ENCODE data around the gene SFN. TPM values are rescaled to one million over a fixed set of nuclear protein-coding genes. Genes with fewer than 3 reads are reported as not detected.

SFN gene
- total and polyA plus RNA-seq, 2 donors (not counting 3 experiments of a cell fraction or from before 2014, with no cell fraction given): 0.08 to 0.33 TPM

DNA sequence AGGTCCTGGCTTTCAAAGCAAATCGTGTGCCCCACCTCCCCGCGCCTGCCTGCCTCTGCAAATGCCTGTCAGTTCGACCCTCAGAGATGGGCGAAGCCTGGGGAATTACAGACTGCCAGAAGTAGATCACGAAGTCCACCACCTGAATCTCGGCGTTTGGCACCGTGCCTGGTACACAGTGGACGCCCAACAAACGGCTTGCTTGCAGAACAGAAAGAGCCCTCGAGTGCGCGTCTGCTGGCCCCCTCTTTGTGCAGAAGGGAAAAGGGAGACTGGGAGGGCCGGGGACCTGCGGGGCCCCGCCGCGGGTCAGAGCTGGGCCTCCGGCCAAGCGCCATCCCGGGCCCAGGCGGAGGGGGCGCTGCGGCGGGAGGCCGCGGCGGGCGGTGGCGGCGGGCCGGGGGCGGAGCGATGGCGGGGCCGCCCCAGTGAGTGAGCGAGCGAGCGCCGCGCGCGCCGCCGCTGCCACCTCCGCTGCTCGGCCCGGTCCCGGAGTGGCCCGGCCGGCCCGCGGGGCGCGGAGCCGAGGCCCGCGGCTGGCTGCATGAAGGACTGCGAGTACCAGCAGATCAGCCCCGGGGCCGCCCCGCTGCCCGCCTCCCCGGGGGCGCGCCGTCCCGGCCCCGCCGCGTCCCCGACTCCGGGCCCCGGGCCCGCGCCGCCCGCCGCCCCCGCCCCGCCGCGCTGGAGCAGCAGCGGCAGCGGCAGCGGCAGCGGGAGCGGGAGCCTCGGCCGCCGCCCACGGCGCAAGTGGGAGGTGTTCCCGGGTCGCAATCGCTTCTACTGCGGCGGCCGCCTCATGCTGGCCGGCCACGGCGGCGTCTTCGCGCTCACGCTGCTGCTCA lies 36.5 kb upstream of the SFN start, which contains the start of gene ZDHHC18:
TSS of gene ZDHHC18 (plus strand) at position 428 of the 845 bp plus-strand sequence. CDS start at position 545, 117 bp downstream.
- Histone ChIP-seq H3K4me3 (replicated peaks in 1 of 3; ENCODE audit: insufficient read depth in 1 of 3, low read depth in 1 of 3, low read length in 3 of 3) (peak within 1 kb of the TSS; percentile 60 to 93 (median 73)), H3K36me3 (ENCODE audit: control insufficient read depth in 2 of 2, extremely low read depth in 1 of 2, insufficient read depth in 2 of 2, low read length in 2 of 2) (no peaks in the 10 kb centered on the region), H3K9me1 (replicated peaks; ENCODE audit: control insufficient read depth, extremely low read depth, insufficient read depth, low read length) (no peaks in the 10 kb centered on the region), H3K27me3 (ENCODE audit: control insufficient read depth in 2 of 2, insufficient read depth in 2 of 2, low read length in 2 of 2) (no peaks in the 10 kb centered on the region), H4K20me1 (replicated peaks; ENCODE audit: control insufficient read depth, extremely low read depth, insufficient read depth, low read length) (no peaks in the 10 kb centered on the region), H3K79me2 (ENCODE audit: control insufficient read depth, insufficient read depth, low read length) (peaks cover 26% of the 10 kb centered on the region), H3K4me1 (ENCODE audit: control insufficient read depth, extremely low read depth, insufficient read depth, low read length) (peaks cover 11% of the 10 kb centered on the region), H3K9ac (replicated peaks; ENCODE audit: extremely low read depth, insufficient read depth, low read length) (peak within 1 kb of the TSS; percentile 14), H3K4me2 (ENCODE audit: insufficient read depth, low read length) (peak within 1 kb of the TSS; percentile 80), H3K27ac (ENCODE audit: insufficient read depth, low read depth, low read length) (no peak within 1 kb of the TSS), H2AFZ (ENCODE audit: low read depth, low read length) (peak within 1 kb of the TSS; percentile 96), H3K9me3 (replicated peaks; ENCODE audit: control insufficient read depth, insufficient read depth, low read length) (no peaks in the 10 kb centered on the region)
- POLR2A ChIA-PET: no interaction called here
- FAIRE-seq (peak; percentile 21), DNase-seq (ENCODE audit: low read depth, low spot score) (peak; percentile 49)
- CTCF ChIA-PET: interaction anchor here (0.6 to 2.2 kb wide), 11 partner anchors 10 to 64 kb away, joined by 3 to 13 read pairs (median 4); partner anchors contain the start of gene GPN2
- no TSS peak for BruUV-seq (replicated peaks)
- intact Hi-C loops (cut with micrococcal nuclease) (loop anchor here (1.0 kb wide), 1 partner anchor 165 kb away; no protein-coding TSS in a partner anchor), dilution Hi-C loops (cut with MboI; ENCODE audit: extremely low pct_ligation_motif_present, low sequenced_read_pairs) (no loop called here)
- TF ChIP-seq, protein P1, sequence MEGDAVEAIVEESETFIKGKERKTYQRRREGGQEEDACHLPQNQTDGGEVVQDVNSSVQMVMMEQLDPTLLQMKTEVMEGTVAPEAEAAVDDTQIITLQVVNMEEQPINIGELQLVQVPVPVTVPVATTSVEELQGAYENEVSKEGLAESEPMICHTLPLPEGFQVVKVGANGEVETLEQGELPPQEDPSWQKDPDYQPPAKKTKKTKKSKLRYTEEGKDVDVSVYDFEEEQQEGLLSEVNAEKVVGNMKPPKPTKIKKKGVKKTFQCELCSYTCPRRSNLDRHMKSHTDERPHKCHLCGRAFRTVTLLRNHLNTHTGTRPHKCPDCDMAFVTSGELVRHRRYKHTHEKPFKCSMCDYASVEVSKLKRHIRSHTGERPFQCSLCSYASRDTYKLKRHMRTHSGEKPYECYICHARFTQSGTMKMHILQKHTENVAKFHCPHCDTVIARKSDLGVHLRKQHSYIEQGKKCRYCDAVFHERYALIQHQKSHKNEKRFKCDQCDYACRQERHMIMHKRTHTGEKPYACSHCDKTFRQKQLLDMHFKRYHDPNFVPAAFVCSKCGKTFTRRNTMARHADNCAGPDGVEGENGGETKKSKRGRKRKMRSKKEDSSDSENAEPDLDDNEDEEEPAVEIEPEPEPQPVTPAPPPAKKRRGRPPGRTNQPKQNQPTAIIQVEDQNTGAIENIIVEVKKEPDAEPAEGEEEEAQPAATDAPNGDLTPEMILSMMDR (IDR thresholded peaks at IDR 0.05; ENCODE audit: extremely low read depth in 1 of 2, insufficient read depth in 1 of 2, low read depth in 1 of 2, low read length in 2 of 2): peak; percentile 37 to 47
- TF ChIP-seq JUN (IDR thresholded peaks at IDR 0.05; ENCODE audit: borderline replicate concordance, insufficient read depth, insufficient read length, low read depth): no peak
- TF ChIP-seq POLR2AphosphoS5 (IDR thresholded peaks at IDR 0.05; ENCODE audit: insufficient read depth, low read depth, low read length): peak; percentile 52
- no peak for TF ChIP-seq FOS (IDR thresholded peaks at IDR 0.05; ENCODE audit: borderline replicate concordance, insufficient read depth, low read length)
- peak; percentile 72 for TF ChIP-seq POLR2A (IDR thresholded peaks at IDR 0.05; ENCODE audit: low read depth, low read length)
